ENCODE data around the gene ATP11A.

ATP11A gene

DNA sequence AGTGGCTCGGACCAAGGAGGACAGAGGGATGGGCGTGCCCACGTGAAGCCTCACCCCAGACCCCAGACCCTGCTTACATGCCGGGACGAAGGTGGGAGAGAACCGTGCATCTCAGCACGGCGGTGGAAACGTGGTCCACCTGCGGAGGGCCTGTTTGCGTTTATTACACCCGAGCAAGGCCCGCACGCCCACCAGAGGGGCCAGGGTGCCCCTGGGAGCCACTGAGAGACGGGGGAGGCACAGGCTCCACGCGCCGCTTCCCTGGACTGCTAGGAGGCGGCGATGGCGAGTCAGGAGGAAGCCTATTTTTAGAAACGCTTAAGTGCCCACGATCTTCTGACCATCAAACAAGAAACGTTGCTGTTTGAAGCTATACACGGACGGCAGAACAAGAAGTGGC, 80.7 kb downstream of the ATP11A start:
- DNase-seq, result no peak
- no peak for TF ChIP-seq GATA1 (IDR thresholded peaks at IDR 0.05; ENCODE audit: low read depth, low read length)

DNA sequence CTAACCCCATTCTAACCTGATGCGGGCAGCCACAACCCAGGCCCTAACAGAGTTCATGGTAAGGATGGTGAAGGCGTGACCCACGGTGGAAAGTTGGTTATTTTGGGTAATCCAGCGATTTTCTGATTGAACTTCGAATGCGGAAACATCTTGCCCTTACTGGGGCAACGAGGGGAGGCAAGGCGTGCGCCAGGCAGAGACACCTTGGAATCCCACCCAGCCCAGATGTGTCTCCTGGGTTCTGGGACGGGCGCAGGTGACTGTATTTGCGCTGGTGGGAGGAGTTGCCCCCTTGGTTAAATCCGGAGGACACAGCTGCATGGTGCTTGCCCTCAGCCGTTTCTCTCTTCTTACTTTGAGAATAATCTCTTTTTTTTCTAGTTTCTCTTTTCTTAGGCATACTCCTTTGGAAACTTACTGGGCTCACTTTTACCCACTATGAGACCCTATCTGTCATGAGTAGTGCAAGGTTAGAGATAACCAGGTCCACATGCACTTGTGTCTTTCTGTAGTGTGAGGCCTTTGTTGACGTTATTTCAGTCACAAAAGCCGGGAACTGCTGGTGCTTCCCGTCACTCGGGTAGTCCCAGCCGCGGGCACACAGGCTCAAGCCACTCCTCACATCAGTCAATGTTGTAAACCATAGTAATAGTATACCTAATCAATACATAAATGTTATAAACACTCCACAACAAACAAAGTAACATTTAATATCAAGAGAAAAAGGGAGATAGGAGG, 81.5 kb downstream of the ATP11A start:
- DNase-seq, result no peak
- no peak for TF ChIP-seq POLR2A (IDR thresholded peaks at IDR 0.05; ENCODE audit: low read length)
- no peak for TF ChIP-seq GATA1 (IDR thresholded peaks at IDR 0.05; ENCODE audit: low read depth, low read length)

DNA sequence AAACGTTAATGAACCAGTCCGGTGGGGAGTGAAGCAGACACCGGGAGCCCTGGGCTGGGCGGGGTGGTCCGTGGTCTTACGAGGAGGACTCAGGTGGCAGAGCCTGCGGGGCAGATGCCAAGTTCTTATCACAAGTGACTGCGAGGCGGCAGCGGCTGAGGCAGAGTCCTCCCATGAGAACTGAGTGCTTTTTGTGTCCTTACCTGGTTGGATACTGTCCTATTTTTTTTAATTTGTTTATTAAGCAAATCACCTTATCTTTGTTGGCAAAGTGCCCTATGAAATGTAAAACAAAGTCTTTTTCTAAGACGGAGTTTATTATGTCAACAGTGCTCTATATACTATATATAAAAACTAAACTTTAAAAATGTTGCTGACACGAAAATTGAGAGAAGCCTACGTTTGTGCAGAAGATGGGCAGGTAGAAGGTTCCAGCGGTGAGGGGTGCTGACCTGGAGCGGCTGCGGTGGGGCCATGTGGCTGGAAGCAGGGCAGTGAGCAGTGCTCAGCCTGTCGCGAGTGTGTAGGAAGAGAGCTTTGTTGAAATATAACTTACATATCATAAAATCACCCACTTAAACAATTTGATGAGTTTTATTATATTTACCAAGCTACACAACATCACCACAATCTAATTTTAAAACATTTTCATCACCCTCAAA, 82.2 kb downstream of the ATP11A start:
- DNase-seq, result no peak
- TF ChIP-seq GATA1 (IDR thresholded peaks at IDR 0.05; ENCODE audit: low read depth, low read length) (no peak), POLR2A (IDR thresholded peaks at IDR 0.05; ENCODE audit: low read length) (no peak)

DNA sequence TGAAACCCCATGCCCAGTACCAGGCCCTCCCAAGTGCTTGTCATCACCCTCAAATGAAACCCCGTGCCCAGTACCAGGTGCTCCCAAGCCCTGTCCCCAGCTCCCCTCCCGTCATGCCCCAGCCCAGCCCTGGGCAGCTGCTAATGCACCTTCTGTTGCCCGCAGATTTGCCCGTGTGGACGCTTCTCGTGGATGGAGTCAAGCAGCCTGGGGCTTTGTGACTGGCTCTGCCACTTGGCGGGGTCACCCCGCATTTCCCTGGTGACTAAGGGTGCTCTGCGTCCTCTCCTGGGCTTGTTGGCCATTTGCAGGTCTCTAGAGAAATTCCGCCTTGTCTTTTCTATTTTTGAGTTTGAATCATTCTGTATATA, 82.7 kb downstream of the ATP11A start:
- DNase-seq, result no peak
- TF ChIP-seq GATA1 (IDR thresholded peaks at IDR 0.05; ENCODE audit: low read depth, low read length) (no peak), POLR2A (IDR thresholded peaks at IDR 0.05; ENCODE audit: low read length) (no peak)

DNA sequence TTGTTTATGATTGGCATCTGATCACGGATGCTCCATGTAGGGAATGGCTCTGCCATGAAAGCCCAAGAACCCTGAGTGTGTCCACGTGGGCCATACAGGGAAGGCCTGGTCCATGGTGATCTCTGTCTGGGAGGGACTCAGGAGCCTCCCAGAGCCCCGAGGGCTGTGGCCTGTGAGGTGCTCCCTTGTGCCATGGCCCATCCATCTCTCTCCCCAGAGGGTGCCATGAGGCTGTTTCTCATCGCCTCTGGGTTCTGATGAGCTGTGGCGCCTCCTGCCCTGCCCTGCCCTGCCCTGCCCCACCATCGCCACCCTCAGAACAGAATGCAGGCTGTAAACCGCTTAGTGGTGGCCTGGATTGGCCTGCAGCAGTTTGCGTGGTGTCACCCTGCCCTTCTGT, 83.1 kb downstream of the ATP11A start:
- no peak for TF ChIP-seq POLR2A (IDR thresholded peaks at IDR 0.05; ENCODE audit: low read length)
- no peak for TF ChIP-seq GATA1 (IDR thresholded peaks at IDR 0.05; ENCODE audit: low read depth, low read length)
- no peak for DNase-seq

DNA sequence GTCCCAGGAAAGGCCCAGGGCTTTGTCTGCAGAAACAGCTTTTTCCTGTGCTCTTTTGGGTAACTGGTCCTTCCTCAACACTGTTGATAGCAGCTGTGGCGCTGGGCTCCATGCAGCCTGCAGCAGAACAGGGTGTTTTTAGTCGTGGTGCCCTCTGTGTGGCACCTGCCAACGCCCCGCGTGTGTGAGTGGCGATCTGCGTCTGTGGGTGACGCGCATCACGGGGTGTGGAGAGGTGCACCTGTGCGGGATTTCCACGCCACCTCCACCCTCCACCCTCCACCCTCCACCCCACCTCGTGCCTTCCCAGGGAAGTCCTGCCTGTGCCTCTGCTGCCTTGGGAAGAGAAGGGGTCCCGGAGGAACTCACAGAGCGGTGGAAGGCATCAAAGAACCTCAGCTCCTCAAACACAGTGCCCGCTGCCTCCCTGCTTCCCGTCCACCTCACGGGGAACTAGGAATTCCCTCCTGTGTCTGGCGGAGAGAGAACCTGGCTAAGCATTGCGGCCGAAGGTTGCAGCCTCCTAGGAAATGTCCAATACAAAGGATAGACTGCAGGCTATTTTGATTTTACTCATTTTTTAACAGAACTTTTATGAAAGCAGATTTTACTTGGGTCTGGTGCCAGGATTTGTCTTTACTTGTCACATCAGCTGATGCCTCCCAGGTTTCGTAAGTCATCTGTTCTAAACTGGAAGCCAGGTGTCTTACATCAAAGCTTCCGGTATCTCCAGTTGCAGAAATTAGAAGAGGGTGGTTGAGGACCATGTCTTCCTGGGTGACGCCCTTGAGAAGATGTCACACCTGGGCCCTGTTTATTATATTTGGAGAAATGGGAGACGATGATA, 84.0 kb downstream of the ATP11A start:
- no peak for TF ChIP-seq POLR2A (IDR thresholded peaks at IDR 0.05; ENCODE audit: low read length)
- no peak for TF ChIP-seq GATA1 (IDR thresholded peaks at IDR 0.05; ENCODE audit: low read depth, low read length)

DNA sequence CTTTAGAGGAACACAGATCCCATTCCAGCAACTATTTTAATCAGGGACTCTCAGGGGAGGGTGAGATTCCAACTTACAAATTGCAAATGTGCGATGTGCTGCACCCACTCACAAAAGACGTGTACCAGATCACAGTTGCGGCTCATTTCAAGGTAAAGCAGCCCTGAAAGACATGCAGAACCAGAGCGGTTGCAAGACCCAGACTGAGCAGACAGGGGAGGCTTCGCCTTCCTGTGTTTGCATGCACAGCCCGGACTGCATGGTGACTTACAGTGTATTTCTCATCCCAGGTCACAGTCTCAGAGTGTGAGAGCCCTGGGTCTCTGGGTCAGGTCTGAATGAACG, 84.6 kb downstream of the ATP11A start:
- TF ChIP-seq GATA1 (IDR thresholded peaks at IDR 0.05; ENCODE audit: low read depth, low read length) (no peak), POLR2A (IDR thresholded peaks at IDR 0.05; ENCODE audit: low read length) (no peak)
- DNase-seq, result no peak

More for the DNA sequence above, 84.0 kb downstream of the ATP11A start:
- DNase-seq, result no peak

DNA sequence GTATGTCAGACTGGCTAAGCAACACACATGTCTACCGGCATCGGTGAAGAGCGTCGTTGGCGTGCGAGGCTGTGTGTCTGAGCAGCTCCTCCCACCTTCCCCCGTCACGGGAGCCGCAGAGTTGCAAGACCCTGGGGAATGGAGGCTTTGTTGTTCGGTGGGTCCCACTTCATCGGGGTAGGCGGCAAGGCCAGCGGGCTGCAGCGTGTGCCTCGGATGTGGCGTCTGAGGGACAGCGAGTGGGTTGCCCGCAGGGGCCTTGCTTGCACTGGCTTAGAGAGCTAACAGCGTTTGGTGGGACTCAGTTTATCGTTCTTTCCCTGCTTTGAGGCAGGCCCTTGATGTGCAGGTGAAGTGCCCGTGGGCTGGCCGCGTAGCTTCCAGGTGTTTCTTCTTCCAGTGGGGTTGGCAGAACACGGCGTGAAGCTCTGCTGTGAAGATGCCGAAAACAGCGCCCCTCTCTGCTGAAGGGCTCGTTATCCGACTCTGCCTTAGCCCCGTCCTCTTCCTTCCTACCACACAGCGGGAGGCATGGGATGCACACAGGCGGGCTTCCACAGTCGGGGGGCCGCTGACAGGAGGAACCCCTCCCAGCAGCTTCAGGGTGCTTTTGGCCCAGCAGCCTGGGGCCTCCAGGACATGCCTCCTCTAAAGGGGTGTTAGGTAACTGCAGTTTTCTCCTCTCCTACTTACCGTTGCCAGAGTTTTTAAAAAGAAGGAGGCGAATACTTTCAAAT, 85.2 kb downstream of the ATP11A start:
- no peak for DNase-seq
- no peak for TF ChIP-seq POLR2A (IDR thresholded peaks at IDR 0.05; ENCODE audit: low read length)
- no peak for TF ChIP-seq GATA1 (IDR thresholded peaks at IDR 0.05; ENCODE audit: low read depth, low read length)

DNA sequence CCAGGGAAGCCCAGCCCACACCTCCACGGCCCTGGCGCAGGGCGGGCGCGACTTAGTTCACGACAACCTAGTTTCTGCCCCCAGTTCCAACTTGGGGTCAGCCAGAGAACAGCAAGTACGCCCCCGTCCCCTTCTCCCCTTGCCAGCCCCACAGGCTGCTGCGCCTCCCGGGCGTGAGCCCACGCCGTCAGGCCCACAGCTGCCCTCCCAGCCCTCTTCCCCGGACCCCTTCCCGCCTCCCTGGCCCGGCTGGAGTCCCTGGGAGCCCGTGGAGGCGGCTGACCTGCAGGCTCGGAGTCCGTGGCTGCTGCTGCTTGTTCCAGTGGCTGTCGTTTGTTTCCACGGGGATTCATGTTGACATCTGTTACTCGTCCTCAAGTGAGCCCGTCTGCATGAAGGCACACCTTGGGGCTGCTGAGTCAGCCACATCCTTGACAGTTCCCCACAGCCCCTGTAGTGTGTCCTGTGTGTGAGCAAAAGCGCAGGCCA, 86.0 kb downstream of the ATP11A start:
- DNase-seq, result no peak
- no peak for TF ChIP-seq POLR2A (IDR thresholded peaks at IDR 0.05; ENCODE audit: low read length)
- TF ChIP-seq GATA1 (IDR thresholded peaks at IDR 0.05; ENCODE audit: low read depth, low read length), result no peak

DNA sequence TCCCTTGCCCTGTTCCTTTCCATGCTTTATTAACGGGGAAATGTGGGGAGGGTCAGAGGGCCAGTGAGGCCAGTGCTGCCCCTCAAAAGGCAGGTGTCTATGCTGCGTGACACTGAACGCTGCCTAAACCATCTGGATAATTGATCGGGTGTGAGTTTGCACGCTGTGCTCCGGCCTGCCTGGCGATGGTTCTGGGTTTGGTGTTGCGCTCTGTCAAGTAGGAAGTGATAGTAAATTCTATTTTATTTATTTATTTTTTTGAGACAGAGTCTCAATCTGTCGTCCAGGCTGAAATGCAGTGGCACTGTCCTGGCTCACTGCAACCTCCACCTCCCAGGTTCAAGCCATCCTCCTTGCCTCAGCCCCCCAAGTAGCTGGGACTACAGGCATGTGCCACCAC, 86.5 kb downstream of the ATP11A start:
- no peak for TF ChIP-seq POLR2A (IDR thresholded peaks at IDR 0.05; ENCODE audit: low read length)
- no peak for TF ChIP-seq GATA1 (IDR thresholded peaks at IDR 0.05; ENCODE audit: low read depth, low read length)
- DNase-seq, result no peak

DNA sequence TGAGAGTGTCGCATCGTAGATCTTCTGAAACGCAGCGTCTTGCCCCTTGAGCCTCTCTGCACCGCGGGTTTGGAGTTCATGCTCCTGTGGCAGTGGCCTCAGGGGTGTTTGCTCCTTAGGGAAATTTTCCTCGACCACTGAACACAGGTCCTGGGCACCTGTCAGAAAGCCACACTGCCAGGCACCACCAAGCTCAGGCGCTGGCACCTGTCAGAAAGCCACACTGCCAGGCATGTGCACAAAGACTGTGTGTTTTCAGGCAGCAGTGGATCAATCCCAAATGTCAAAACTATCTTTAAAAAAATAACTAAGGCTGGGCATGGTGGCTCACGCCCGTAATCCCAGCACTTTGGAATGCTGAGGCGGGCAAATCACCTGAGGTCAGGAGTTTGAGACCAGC, 87.1 kb downstream of the ATP11A start:
- DNase-seq, result no peak
- TF ChIP-seq GATA1 (IDR thresholded peaks at IDR 0.05; ENCODE audit: low read depth, low read length) (no peak), POLR2A (IDR thresholded peaks at IDR 0.05; ENCODE audit: low read length) (no peak)

DNA sequence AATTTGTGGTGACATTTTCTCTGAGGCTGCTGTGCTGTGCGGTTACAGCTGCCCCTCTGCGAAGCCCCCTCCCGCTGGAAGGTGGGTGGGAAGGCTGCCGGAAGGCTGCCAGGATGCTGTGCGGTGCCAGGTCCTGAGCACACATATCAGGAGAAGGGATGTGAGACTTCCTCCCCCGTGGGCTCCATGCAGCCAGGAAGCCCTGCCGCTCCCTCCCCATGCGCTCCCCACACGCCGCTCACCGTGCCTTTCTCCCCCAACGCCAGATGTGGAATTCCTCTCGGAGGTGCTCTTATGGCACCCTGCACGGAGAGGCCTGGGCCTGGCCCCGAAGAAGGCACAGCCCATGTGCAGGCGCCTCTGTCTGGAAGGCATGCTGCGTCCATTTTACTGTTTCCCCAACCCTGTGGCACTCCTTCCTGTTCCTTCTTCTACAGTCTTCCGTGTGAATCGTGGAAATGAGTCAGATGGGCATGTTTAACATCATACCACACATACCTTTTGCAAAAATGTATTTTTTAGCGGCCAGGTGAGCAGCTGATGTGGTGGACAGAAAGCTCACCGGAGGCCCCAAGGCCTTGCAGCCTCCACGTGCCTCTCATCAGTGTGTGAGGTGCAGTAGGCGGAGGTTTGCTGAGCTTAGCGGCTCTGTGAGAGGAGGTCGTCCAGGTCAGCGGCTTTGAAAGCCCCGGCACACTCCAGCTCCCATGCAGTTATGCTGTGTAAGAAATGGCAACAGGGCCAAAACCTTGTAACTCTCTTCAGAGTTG, 88.0 kb downstream of the ATP11A start:
- TF ChIP-seq GATA1 (IDR thresholded peaks at IDR 0.05; ENCODE audit: low read depth, low read length) (no peak), POLR2A (IDR thresholded peaks at IDR 0.05; ENCODE audit: low read length) (no peak)
- no peak for DNase-seq

All from erythroblast (primary cell).